ENCODE results near the gene FBXO34. TPM values are rescaled to one million over a fixed set of nuclear protein-coding genes. Genes with fewer than 3 reads are reported as not detected.

FBXO34 gene
- total RNA-seq, 4 donors from 2014 or later: 28.1 to 75.3 (median 43.1) TPM

- H3K36me3 ChIP-seq: no peaks in the 10 kb centered on the region
- H3K4me3 ChIP-seq: no peak overlapping the region
- no peaks in the 10 kb centered on the region for H3K27me3 ChIP-seq
- no peaks in the 10 kb centered on the region for H3K9me3 ChIP-seq
- H3K27ac ChIP-seq: no peak overlapping the region
- H3K4me1 ChIP-seq: no peaks in the 10 kb centered on the region
- DNase-seq: no peak
- TF ChIP-seq CTCF (IDR thresholded peaks at IDR 0.05) (no peak), POLR2A (IDR thresholded peaks at IDR 0.05) (no peak)
These were observed 33.1 kb upstream of the FBXO34 start for GRCh38 chr14:55238019-55238680.

- Histone ChIP-seq H3K4me3 (no peak overlapping the region), H3K36me3 (no peaks in the 10 kb centered on the region), H3K4me1 (no peaks in the 10 kb centered on the region), H3K27me3 (no peaks in the 10 kb centered on the region), H3K27ac (no peak overlapping the region), H3K9me3 (no peaks in the 10 kb centered on the region)
- TF ChIP-seq POLR2A (IDR thresholded peaks at IDR 0.05) (no peak), CTCF (IDR thresholded peaks at IDR 0.05) (no peak)
- DNase-seq: no peak
These were observed 31.9 kb upstream of the FBXO34 start for GRCh38 chr14:55239320-55239719.

- H3K9me3 ChIP-seq: no peaks in the 10 kb centered on the region
- TF ChIP-seq CTCF (IDR thresholded peaks at IDR 0.05) (no peak), POLR2A (IDR thresholded peaks at IDR 0.05) (no peak)
- no peak for DNase-seq
- H3K27me3 ChIP-seq: no peaks in the 10 kb centered on the region
- H3K4me1 ChIP-seq: no peaks in the 10 kb centered on the region
- H3K36me3 ChIP-seq: no peaks in the 10 kb centered on the region
- H3K4me3 ChIP-seq: no peak overlapping the region
- H3K27ac ChIP-seq: no peak overlapping the region
These were observed 30.6 kb upstream of the FBXO34 start for GRCh38 chr14:55240526-55241178.

GRCh38 chr14:55241673-55242072 lies 29.5 kb upstream of the FBXO34 start:
- TF ChIP-seq POLR2A (IDR thresholded peaks at IDR 0.05): no peak
- TF ChIP-seq CTCF (IDR thresholded peaks at IDR 0.05): no peak
- Histone ChIP-seq H3K4me3 (no peak overlapping the region), H3K36me3 (no peaks in the 10 kb centered on the region), H3K27ac (no peak overlapping the region), H3K9me3 (no peaks in the 10 kb centered on the region), H3K4me1 (no peaks in the 10 kb centered on the region), H3K27me3 (no peaks in the 10 kb centered on the region)
- DNase-seq: no peak

- no peak for DNase-seq
- no peaks in the 10 kb centered on the region for H3K36me3 ChIP-seq
- H3K4me1 ChIP-seq: no peaks in the 10 kb centered on the region
- no peak overlapping the region for H3K27ac ChIP-seq
- no peaks in the 10 kb centered on the region for H3K9me3 ChIP-seq
- TF ChIP-seq POLR2A (IDR thresholded peaks at IDR 0.05): no peak
- TF ChIP-seq CTCF (IDR thresholded peaks at IDR 0.05): no peak
- H3K4me3 ChIP-seq: no peak overlapping the region
- no peaks in the 10 kb centered on the region for H3K27me3 ChIP-seq
These were observed 27.8 kb upstream of the FBXO34 start for GRCh38 chr14:55243386-55243785.

All from Peyer's patch (tissue), 4 donors.